Endothelial cell of umbilical vein (primary cell): ENCODE results near the gene DUSP8. TPM values are rescaled to one million over a fixed set of nuclear protein-coding genes. Genes with fewer than 3 reads are reported as not detected.

Source experiments
- BruUV-seq: library from RNA; stranded (reverse); fragments of 400-500 nt; replicated peaks from 2 replicates; lab custom pipeline; 2021; lab: Mats Ljungman, UMichigan
- CTCF ChIA-PET: fragments of 300-600, 350-600 bp; sonication (Branson Sonifier 250); formaldehyde crosslinking; loops from one replicate; lab custom pipeline; 2021; ENCODE audit warnings: antibody characterized with exemption, inconsistent platforms; lab: Charles Lee
- POLR2A ChIA-PET: fragments of 300-600, 350-600 bp; sonication (Branson Sonifier 250); formaldehyde crosslinking; loops from one replicate; lab custom pipeline; 2021; ENCODE audit warnings: antibody characterized with exemption, inconsistent platforms; lab: Charles Lee
- DNase-seq: peaks from one replicate; pipeline ENCODE4 v3.0.0-alpha.2; 2011; ENCODE audit warnings: low read depth, low spot score
- FAIRE-seq: peaks from 2 replicates; lab custom pipeline; 2011; peaks lifted over from hg19 to GRCh38; lab: Jason Lieb, UNC
- H2AFZ ChIP-seq: 2 replicates; pipeline ENCODE4 v1.6.0; 2012; ENCODE audit warnings: low read depth, low read length, control low read depth, inconsistent platforms
- H3K27ac ChIP-seq: 2 replicates; pipeline ENCODE4 v1.5.1; 2011; ENCODE audit warnings: low read depth, mild to moderate bottlenecking, control low read depth, low read length, moderate library complexity; ENCODE audit not compliant: insufficient read depth
- H3K27me3 ChIP-seq, 2 experiments: 2 replicates each; pipeline versions ENCODE4 v1.6.0 to v1.6.1; 2011; ENCODE audit warnings: low read length in 2 of 2, mixed read lengths in 1 of 2; ENCODE audit not compliant: control insufficient read depth in 2 of 2, insufficient read depth in 2 of 2
- H3K36me3 ChIP-seq, 2 experiments: 2 replicates in 1 of 2; 3 replicates in 1 of 2; pipeline ENCODE4 v1.5.1; 2011; ENCODE audit warnings: low read length in 2 of 2, mild to moderate bottlenecking in 1 of 2, moderate library complexity in 1 of 2; ENCODE audit not compliant: control insufficient read depth in 2 of 2, insufficient read depth in 2 of 2; ENCODE audit errors: extremely low read depth in 1 of 2
- H3K4me1 ChIP-seq: 3 replicates; pipeline ENCODE4 v1.5.1; 2011; ENCODE audit warnings: mild to moderate bottlenecking, low read length; ENCODE audit not compliant: control insufficient read depth, insufficient read depth; ENCODE audit errors: extremely low read depth
- H3K4me2 ChIP-seq: 2 replicates; pipeline ENCODE4 v1.6.1; 2011; ENCODE audit warnings: low read length, control low read depth, mixed read lengths; ENCODE audit not compliant: insufficient read depth
- H3K4me3 ChIP-seq, 3 experiments: fragments of 200-600 bp in 1 of 3; sonication (generic), shearing (Covaris generic) in 1 of 3; replicated peaks in 1 of 3; 2 replicates each; pipeline ENCODE4 v1.5.1; 2011 to 2016; ENCODE audit warnings: control low read depth in 3 of 3, low read length in 3 of 3, mild to moderate bottlenecking in 2 of 3, inconsistent platforms in 1 of 3, low read depth in 1 of 3, moderate library complexity in 1 of 3; ENCODE audit not compliant: insufficient read depth in 1 of 3
- H3K79me2 ChIP-seq: 2 replicates; pipeline ENCODE4 v1.6.0; 2012; ENCODE audit warnings: low read length, inconsistent platforms; ENCODE audit not compliant: control insufficient read depth, insufficient read depth
- H3K9ac ChIP-seq: replicated peaks from 2 replicates; pipeline ENCODE3; 2011; ENCODE audit warnings: low read length, control low read depth; ENCODE audit not compliant: insufficient read depth; ENCODE audit errors: extremely low read depth
- H3K9me1 ChIP-seq: replicated peaks from 3 replicates; pipeline ENCODE4 v1.6.0; 2011; ENCODE audit warnings: mild to moderate bottlenecking, low read length; ENCODE audit not compliant: control insufficient read depth, insufficient read depth; ENCODE audit errors: extremely low read depth
- H3K9me3 ChIP-seq: replicated peaks from 2 replicates; pipeline ENCODE4 v1.5.1; 2012; ENCODE audit warnings: low read length, inconsistent platforms; ENCODE audit not compliant: control insufficient read depth, insufficient read depth
- H4K20me1 ChIP-seq: replicated peaks from 2 replicates; pipeline ENCODE3; 2011; ENCODE audit warnings: mild to moderate bottlenecking, low read length; ENCODE audit not compliant: control insufficient read depth, insufficient read depth; ENCODE audit errors: extremely low read depth
- EZH2 ChIP-seq: IDR thresholded peaks from 2 replicates; pipeline ENCODE4 v1.6.1; 2012; ENCODE audit warnings: borderline replicate concordance, low read depth, mild to moderate bottlenecking, moderate library complexity, low read length, inconsistent platforms; ENCODE audit not compliant: severe bottlenecking
- FOS ChIP-seq: IDR thresholded peaks from 2 replicates; pipeline ENCODE4 v1.6.1; 2011; ENCODE audit warnings: mild to moderate bottlenecking, low read length, moderate library complexity, borderline replicate concordance; ENCODE audit not compliant: insufficient read depth
- GATA2 ChIP-seq: IDR thresholded peaks from 2 replicates; pipeline ENCODE4 v1.7.0; 2011; ENCODE audit warnings: low read depth, mild to moderate bottlenecking, moderate library complexity, mixed read lengths, low read length; ENCODE audit not compliant: insufficient read length, insufficient read depth
- JUN ChIP-seq: IDR thresholded peaks from 2 replicates; pipeline ENCODE4 v1.6.1; 2011; ENCODE audit warnings: borderline replicate concordance, low read depth; ENCODE audit not compliant: insufficient read length, insufficient read depth
- MYC ChIP-seq: IDR thresholded peaks from one replicate; pipeline ENCODE4 v1.6.1; 2011; ENCODE audit warnings: mild to moderate bottlenecking, low read depth, low read length
- POLR2A ChIP-seq: IDR thresholded peaks from 2 replicates; pipeline ENCODE4 v1.6.1; 2012; ENCODE audit warnings: low read depth, mild to moderate bottlenecking, control low read depth, low read length
- POLR2AphosphoS5 ChIP-seq: IDR thresholded peaks from 2 replicates; pipeline ENCODE4 v1.6.1; 2012; ENCODE audit warnings: low read depth, mild to moderate bottlenecking, control low read depth, low read length, moderate library complexity; ENCODE audit not compliant: insufficient read depth
- dilution Hi-C: fragments of 300-500 bp; cut with MboI; formaldehyde crosslinking; loops from one replicate; pipeline ENCODE4 v1.15.0; 2019; ENCODE audit warnings: low sequenced_read_pairs; ENCODE audit not compliant: extremely low pct_ligation_motif_present
- intact Hi-C: fragments of 100-400 bp; cut with micrococcal nuclease; formaldehyde crosslinking; loops from one replicate; pipeline ENCODE4 v1.10.0; 2022
- polyA plus RNA-seq, 4 experiments: library from polyadenylated mRNA; depleted of rRNA in 3 of 4; stranded (reverse) in 3 of 4; unstranded in 1 of 4; fragments of >200 nt; gene quantifications; 2 replicates each; pipeline versions ENCODE4 v1.2.1 to v1.2.3, GENCODE V29; 2011 to 2012; ENCODE audit warnings: missing spikeins in 1 of 4
- total RNA-seq: library from RNA; stranded (reverse); gene quantifications from 2 replicates; pipeline ENCODE4 v1.2.3, GENCODE V29; 2021
- TF ChIP-seq, protein P1 (sequence below), 2 donors: IDR thresholded peaks; 1 replicate in 1 of 2; 2 replicates in 1 of 2; pipeline ENCODE4 v1.5.1; 2011; ENCODE audit warnings: low read length in 2 of 2, mild to moderate bottlenecking in 2 of 2, moderate library complexity in 2 of 2, control low read depth in 1 of 2, inconsistent platforms in 1 of 2, low read depth in 1 of 2; ENCODE audit not compliant: insufficient read depth in 1 of 2; ENCODE audit errors: extremely low read depth in 1 of 2
- TF ChIP-seq, protein P2 (sequence below): IDR thresholded peaks from 2 replicates; pipeline ENCODE4 v1.6.1; 2011; ENCODE audit not compliant: insufficient read depth, insufficient read length

The DUSP8 gene
- total and polyA plus RNA-seq, 2 donors (not counting 3 experiments of a cell fraction or from before 2014, with no cell fraction given): 4.6 to 5.9 TPM

DNA sequence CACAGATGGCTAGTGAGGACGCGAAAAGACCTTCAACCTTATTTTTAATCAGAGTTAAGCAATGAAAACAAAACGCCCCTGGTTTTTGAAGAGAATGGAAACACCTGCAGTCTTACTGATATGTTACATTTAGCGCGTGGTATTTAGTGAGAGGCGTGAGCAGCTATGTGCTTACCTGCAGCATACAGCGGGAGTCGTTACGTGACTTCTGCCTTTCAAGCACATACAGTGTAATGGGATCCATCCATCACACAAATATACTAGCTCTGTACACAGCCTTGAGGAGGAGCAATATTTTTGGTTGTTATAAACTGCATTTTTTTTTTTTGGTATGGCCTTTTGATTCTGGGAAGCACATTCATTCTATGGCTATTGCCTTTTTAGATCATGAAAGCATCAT is 20.6 kb upstream of the DUSP8 start:
- BruUV-seq: no TSS peak

DNA sequence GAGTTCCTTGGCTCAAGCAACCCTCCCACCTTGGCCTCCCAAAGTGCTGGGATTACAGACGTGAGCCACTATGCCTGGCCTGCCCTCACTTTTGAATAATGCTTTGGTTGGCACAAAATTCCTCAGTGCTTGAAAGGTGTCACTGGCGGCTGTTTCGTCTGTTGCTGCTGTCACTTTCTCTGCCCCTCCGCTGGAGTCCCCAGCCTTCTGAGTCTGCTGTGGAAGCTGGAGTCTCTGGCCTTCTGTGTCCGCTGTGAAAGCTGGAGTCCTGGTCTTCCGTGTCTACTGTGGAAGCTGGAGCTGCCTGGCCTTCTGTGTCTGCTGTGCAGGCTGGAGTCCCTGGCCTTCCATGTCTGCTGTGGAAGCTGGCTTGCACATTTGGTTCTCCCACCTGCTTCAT is 17.9 kb upstream of the DUSP8 start:
- H3K4me2 ChIP-seq: no peak overlapping the region
- H3K4me1 ChIP-seq: peaks cover 7% of the 10 kb centered on the region
- no peak overlapping the region for H3K4me3 ChIP-seq
- H3K9me3 ChIP-seq: no peaks in the 10 kb centered on the region
- H3K27me3 ChIP-seq: peaks cover 0 to 4% of the 10 kb centered on the region in 2 experiments
- no peaks in the 10 kb centered on the region for H3K9me1 ChIP-seq
- no peak overlapping the region for H3K27ac ChIP-seq
- no peaks in the 10 kb centered on the region for H3K36me3 ChIP-seq
- no peaks in the 10 kb centered on the region for H4K20me1 ChIP-seq
- TF ChIP-seq FOS: no peak
- TF ChIP-seq, protein P1, sequence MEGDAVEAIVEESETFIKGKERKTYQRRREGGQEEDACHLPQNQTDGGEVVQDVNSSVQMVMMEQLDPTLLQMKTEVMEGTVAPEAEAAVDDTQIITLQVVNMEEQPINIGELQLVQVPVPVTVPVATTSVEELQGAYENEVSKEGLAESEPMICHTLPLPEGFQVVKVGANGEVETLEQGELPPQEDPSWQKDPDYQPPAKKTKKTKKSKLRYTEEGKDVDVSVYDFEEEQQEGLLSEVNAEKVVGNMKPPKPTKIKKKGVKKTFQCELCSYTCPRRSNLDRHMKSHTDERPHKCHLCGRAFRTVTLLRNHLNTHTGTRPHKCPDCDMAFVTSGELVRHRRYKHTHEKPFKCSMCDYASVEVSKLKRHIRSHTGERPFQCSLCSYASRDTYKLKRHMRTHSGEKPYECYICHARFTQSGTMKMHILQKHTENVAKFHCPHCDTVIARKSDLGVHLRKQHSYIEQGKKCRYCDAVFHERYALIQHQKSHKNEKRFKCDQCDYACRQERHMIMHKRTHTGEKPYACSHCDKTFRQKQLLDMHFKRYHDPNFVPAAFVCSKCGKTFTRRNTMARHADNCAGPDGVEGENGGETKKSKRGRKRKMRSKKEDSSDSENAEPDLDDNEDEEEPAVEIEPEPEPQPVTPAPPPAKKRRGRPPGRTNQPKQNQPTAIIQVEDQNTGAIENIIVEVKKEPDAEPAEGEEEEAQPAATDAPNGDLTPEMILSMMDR (IDR thresholded peaks at IDR 0.05; ENCODE audit: extremely low read depth in 1 of 2, insufficient read depth in 1 of 2, low read depth in 1 of 2, low read length in 2 of 2): no peak
- TF ChIP-seq EZH2: no peak
- no peak for TF ChIP-seq GATA2
- TF ChIP-seq POLR2A: no peak
- TF ChIP-seq, protein P2, sequence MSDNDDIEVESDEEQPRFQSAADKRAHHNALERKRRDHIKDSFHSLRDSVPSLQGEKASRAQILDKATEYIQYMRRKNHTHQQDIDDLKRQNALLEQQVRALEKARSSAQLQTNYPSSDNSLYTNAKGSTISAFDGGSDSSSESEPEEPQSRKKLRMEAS: no peak
- TF ChIP-seq JUN: no peak
- no peak for TF ChIP-seq MYC
- no peak for TF ChIP-seq POLR2AphosphoS5
- H3K79me2 ChIP-seq: no peaks in the 10 kb centered on the region
- DNase-seq (no peak), FAIRE-seq (no peak)
- no TSS peak for BruUV-seq
- H3K9ac ChIP-seq: no peak overlapping the region
- no peak overlapping the region for H2AFZ ChIP-seq
- dilution Hi-C loops (no loop called here), intact Hi-C loops (loop anchor here (5.0 kb wide), 1 partner anchor 47 kb away; no protein-coding TSS in a partner anchor)
- ChIA-PET POLR2A (no interaction called here), CTCF (interaction anchor here (1.5 to 6.9 kb wide), 2 partner anchors 16 to 49 kb away, joined by 3 to 42 read pairs; no protein-coding TSS in a partner anchor)

More for the DNA sequence above, 20.6 kb upstream of the DUSP8 start:
- no peak overlapping the region for H3K4me3 ChIP-seq
- no peak for TF ChIP-seq POLR2A
- H3K36me3 ChIP-seq: no peaks in the 10 kb centered on the region
- H3K4me2 ChIP-seq: no peak overlapping the region
- peaks cover 7% of the 10 kb centered on the region for H3K4me1 ChIP-seq
- dilution Hi-C loops: no loop called here
- DNase-seq: no peak
- intact Hi-C loops: no loop called here
- no peaks in the 10 kb centered on the region for H4K20me1 ChIP-seq
- H2AFZ ChIP-seq: no peak overlapping the region
- H3K9ac ChIP-seq: no peak overlapping the region
- no peak overlapping the region for H3K27ac ChIP-seq
- POLR2A ChIA-PET: no interaction called here
- no peaks in the 10 kb centered on the region for H3K9me1 ChIP-seq
- H3K27me3 ChIP-seq: peaks cover 3 to 4% of the 10 kb centered on the region in 2 experiments
- no peaks in the 10 kb centered on the region for H3K79me2 ChIP-seq
- H3K9me3 ChIP-seq: no peaks in the 10 kb centered on the region
- FAIRE-seq: no peak
- CTCF ChIA-PET: interaction anchor here (2.6 to 6.9 kb wide), 2 partner anchors 18 to 46 kb away, joined by 13 to 42 read pairs; no protein-coding TSS in a partner anchor
